Smooth muscle cell (in vitro differentiated cells): Measurements from ENCODE around the gene EGFL6. TPM values are rescaled to one million over a fixed set of nuclear protein-coding genes. Genes with fewer than 3 reads are reported as not detected.

Experiments
- DNase-seq: peaks from one replicate; lab custom pipeline; 2025; ENCODE audit not compliant: unreplicated experiment; lab: John Stamatoyannopoulos, UW
- H2AFZ ChIP-seq: fragments of 200-600 bp; sonication (generic); 2 replicates; pipeline ENCODE4 v1.6.0; 2016; ENCODE audit warnings: antibody characterized with exemption, low read depth, mild to moderate bottlenecking
- H3F3A ChIP-seq: fragments of 200-600 bp; sonication (generic); 2 replicates; pipeline ENCODE4 v1.6.0; 2017; ENCODE audit warnings: antibody characterized with exemption, low read depth
- H3K27ac ChIP-seq: fragments of 200-600 bp; sonication (generic); 2 replicates; pipeline ENCODE4 v1.5.1; 2016; ENCODE audit warnings: low read depth, mild to moderate bottlenecking
- H3K27me3 ChIP-seq: fragments of 200-600 bp; sonication (generic); 2 replicates; pipeline ENCODE4 v1.6.1; 2016; ENCODE audit warnings: low read depth, mild to moderate bottlenecking
- H3K36me3 ChIP-seq: fragments of 200-600 bp; sonication (generic); 2 replicates; pipeline ENCODE4 v1.5.1; 2016; ENCODE audit warnings: low read depth
- H3K4me1 ChIP-seq: fragments of 200-600 bp; sonication (generic); 2 replicates; pipeline ENCODE4 v1.5.1; 2016; ENCODE audit warnings: low read depth
- H3K4me2 ChIP-seq: fragments of 200-600 bp; sonication (generic); 2 replicates; pipeline ENCODE4 v1.6.0; 2016; ENCODE audit warnings: mild to moderate bottlenecking
- H3K4me3 ChIP-seq: fragments of 200-600 bp; sonication (generic); 2 replicates; pipeline ENCODE4 v1.5.1; 2016; ENCODE audit warnings: mild to moderate bottlenecking
- H3K79me2 ChIP-seq: fragments of 200-600 bp; sonication (generic); 2 replicates; pipeline ENCODE4 v1.6.0; 2016; ENCODE audit warnings: low read depth, mild to moderate bottlenecking
- H3K9ac ChIP-seq: fragments of 200-600 bp; sonication (generic); 2 replicates; pipeline ENCODE4 v1.6.0; 2016; ENCODE audit warnings: low read depth
- H3K9me3 ChIP-seq: fragments of 200-600 bp; sonication (generic); replicated peaks from 2 replicates; pipeline ENCODE4 v1.5.1; 2016; ENCODE audit warnings: low read depth
- H4K20me1 ChIP-seq: fragments of 200-600 bp; sonication (generic); 2 replicates; pipeline ENCODE4 v1.6.0; 2016; ENCODE audit warnings: low read depth
- WGBS: methylation state at CpG from one replicate; pipeline ENCODE4 v1.1.7; 2016; ENCODE audit warnings: low lambda C conversion rate; 5-methylcytosine and 5-hydroxymethylcytosine counted together
- polyA plus RNA-seq: library from polyadenylated mRNA; unstranded; fragments of >200 nt; fragmentation: Nextera tagmentation; extraction: Ambion mirVana; gene quantifications from 2 replicates; pipeline ENCODE4 v1.2.1, GENCODE V29; 2016
- total RNA-seq: library from RNA; depleted of rRNA; stranded (reverse); fragments of >200 nt; gene quantifications from 2 replicates; pipeline ENCODE4 v1.2.3, GENCODE V29; 2014
- TF ChIP-seq, protein P1 (sequence below): fragments of 200-600 bp; sonication (generic); IDR thresholded peaks from 2 replicates; pipeline ENCODE4 v1.5.1; 2017; ENCODE audit warnings: borderline replicate concordance, mild to moderate bottlenecking, antibody characterized with exemption; ENCODE audit not compliant: insufficient read depth, poor library complexity, severe bottlenecking

The EGFL6 gene
- total and polyA plus RNA-seq, 2 experiments from 2014 or later = 213 to 350 TPM

DNA sequence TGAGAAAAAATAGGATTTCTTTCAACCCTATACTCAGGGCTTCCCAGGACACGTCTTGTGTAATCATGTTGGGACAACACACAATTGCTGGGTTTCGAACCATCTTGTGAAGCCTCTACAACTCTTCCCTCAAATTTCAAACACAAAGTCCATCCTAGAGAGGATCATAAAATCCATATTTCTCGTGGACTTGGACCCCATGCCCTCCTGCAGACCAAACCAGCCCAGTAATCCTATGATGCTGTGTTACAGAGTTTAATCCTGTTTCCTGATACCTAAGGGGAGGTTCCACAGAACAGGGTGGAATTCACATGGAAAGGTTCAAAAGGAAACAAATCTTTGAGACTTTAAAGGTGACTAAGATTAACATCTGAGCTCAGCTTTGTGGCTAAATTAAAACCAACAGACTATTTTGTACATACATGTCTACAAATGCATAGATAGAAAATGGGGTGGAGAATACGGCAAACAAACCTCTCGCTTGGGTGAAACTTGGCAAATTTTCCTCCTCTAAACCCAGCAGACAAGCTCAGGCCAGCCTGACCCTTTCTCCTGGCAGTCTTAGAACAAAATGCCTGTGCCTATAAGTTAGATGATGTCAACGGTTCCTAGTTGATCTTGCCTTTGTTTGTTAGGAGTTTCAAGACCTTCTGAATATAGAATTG is 38.1 kb downstream of the EGFL6 start:
- Histone ChIP-seq H3K4me3 (no peak overlapping the region), H3K9me3 (no peaks in the 10 kb centered on the region), H3K9ac (no peak overlapping the region), H3K27ac (no peak overlapping the region), H3F3A (no peaks in the 10 kb centered on the region), H3K27me3 (no peaks in the 10 kb centered on the region), H4K20me1 (no peaks in the 10 kb centered on the region), H3K4me2 (no peak overlapping the region), H3K4me1 (no peaks in the 10 kb centered on the region), H3K79me2 (no peaks in the 10 kb centered on the region), H2AFZ (no peak overlapping the region), H3K36me3 (no peaks in the 10 kb centered on the region)
- DNase-seq = no peak
- TF ChIP-seq, protein P1, sequence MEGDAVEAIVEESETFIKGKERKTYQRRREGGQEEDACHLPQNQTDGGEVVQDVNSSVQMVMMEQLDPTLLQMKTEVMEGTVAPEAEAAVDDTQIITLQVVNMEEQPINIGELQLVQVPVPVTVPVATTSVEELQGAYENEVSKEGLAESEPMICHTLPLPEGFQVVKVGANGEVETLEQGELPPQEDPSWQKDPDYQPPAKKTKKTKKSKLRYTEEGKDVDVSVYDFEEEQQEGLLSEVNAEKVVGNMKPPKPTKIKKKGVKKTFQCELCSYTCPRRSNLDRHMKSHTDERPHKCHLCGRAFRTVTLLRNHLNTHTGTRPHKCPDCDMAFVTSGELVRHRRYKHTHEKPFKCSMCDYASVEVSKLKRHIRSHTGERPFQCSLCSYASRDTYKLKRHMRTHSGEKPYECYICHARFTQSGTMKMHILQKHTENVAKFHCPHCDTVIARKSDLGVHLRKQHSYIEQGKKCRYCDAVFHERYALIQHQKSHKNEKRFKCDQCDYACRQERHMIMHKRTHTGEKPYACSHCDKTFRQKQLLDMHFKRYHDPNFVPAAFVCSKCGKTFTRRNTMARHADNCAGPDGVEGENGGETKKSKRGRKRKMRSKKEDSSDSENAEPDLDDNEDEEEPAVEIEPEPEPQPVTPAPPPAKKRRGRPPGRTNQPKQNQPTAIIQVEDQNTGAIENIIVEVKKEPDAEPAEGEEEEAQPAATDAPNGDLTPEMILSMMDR = no peak
- WGBS = 74% methylated on average over 6 of the region's 6 CpGs

DNA sequence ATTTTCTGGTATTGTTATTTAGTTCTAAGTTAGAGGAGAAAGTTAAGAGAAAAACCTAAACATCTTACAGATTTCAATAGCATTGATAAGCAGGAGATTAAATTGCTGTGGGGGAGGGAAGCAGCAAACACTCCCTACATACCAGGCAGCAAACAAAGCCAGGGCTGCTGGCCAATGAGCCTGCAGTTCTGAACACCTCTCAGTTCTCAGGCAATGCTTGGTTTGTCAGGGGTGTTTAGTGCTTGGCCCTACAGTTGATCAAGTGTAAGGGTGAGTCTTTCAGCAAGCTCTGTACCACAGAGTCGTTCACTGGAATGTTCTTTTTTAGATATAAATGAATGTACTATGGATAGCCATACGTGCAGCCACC is 38.6 kb downstream of the EGFL6 start:
- Histone ChIP-seq H4K20me1 (no peaks in the 10 kb centered on the region), H2AFZ (no peak overlapping the region), H3K27ac (no peak overlapping the region), H3K9me3 (no peaks in the 10 kb centered on the region), H3K27me3 (no peaks in the 10 kb centered on the region), H3F3A (no peaks in the 10 kb centered on the region), H3K4me3 (no peak overlapping the region), H3K36me3 (no peaks in the 10 kb centered on the region), H3K79me2 (no peaks in the 10 kb centered on the region), H3K9ac (no peak overlapping the region), H3K4me2 (no peak overlapping the region), H3K4me1 (no peaks in the 10 kb centered on the region)
- 73% methylated on average over 2 of the region's 2 CpGs for WGBS
- TF ChIP-seq, protein P1 = no peak
- no peak for DNase-seq

DNA sequence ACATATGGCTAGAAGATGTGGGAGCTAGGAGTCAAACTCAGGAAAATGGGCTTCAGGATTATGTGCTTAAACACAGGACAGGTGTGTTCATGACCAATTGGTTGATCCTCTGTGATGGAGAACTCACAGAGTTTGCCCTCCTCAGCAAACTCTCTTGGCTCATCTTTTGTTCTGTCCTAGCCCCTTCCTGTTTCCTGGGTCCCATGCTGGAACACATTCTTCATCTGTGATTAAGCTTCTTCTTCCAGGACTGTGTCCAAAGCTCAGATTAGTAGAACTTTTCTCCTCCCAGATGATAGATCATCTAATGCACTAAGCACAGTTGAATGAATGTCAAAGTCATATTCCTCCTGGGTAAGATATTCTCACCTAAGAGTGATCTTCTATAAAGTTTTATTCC is 44.8 kb downstream of the EGFL6 start:
- Histone ChIP-seq H3K4me1 (no peaks in the 10 kb centered on the region), H3K4me3 (no peak overlapping the region), H3K4me2 (no peak overlapping the region), H3K79me2 (no peaks in the 10 kb centered on the region), H3K36me3 (no peaks in the 10 kb centered on the region), H3F3A (no peaks in the 10 kb centered on the region), H4K20me1 (no peaks in the 10 kb centered on the region), H3K9me3 (no peaks in the 10 kb centered on the region), H3K9ac (no peak overlapping the region), H3K27me3 (no peaks in the 10 kb centered on the region), H2AFZ (no peak overlapping the region), H3K27ac (no peak overlapping the region)
- no peak for DNase-seq
- TF ChIP-seq, protein P1 = no peak

DNA sequence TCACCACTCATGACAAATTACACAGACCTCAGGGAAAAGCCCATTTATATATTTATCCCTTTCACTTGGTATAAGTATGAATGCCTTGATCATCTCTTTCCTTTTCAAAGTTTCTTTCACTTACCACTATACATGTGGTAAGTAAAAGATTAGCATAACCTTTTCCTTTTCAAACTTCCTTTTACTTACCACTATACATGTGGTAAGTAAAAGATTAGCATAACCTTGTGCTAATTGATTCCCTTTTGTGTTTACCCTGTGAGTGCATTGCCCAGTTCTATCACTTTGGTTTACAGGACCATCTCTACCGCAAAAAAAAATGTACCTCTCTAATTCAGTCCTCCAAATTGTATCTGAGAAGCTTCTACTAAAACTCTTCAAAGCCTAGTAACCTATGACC is 50.8 kb downstream of the EGFL6 start:
- Histone ChIP-seq H4K20me1 (no peaks in the 10 kb centered on the region), H3K4me1 (no peaks in the 10 kb centered on the region), H3K9me3 (no peaks in the 10 kb centered on the region), H3F3A (no peaks in the 10 kb centered on the region), H2AFZ (no peak overlapping the region), H3K36me3 (peaks cover 4% of the 10 kb centered on the region), H3K9ac (no peak overlapping the region), H3K4me2 (no peak overlapping the region), H3K27ac (no peak overlapping the region), H3K79me2 (no peaks in the 10 kb centered on the region), H3K27me3 (no peaks in the 10 kb centered on the region), H3K4me3 (no peak overlapping the region)
- no peak for DNase-seq
- TF ChIP-seq, protein P1 = no peak
- WGBS = 22% methylated on average over 1 of the region's 1 CpG
